Activated naive CD8-positive, alpha-beta T cell (primary cell): Measurements from ENCODE around the gene PKNOX2.
A peak's percentile ranks its signal among the peaks of the same experiment; 100 is the strongest.

Experiments
- H3K27ac Mint-ChIP-seq: one replicate; pipeline ENCODE4 v1.8.0; 2021; ENCODE audit warnings: mixed read lengths
- H3K27me3 Mint-ChIP-seq: one replicate; pipeline ENCODE4 v1.8.0; 2021; ENCODE audit warnings: mixed read lengths
- H3K36me3 Mint-ChIP-seq: one replicate; pipeline ENCODE4 v1.8.0; 2021; ENCODE audit warnings: mixed read lengths
- H3K4me1 Mint-ChIP-seq: one replicate; pipeline ENCODE4 v1.8.0; 2021; ENCODE audit warnings: low read depth, mixed read lengths
- H3K4me3 Mint-ChIP-seq: one replicate; pipeline ENCODE4 v1.8.0; 2021; ENCODE audit warnings: mild to moderate bottlenecking, mixed read lengths
- H3K9me3 Mint-ChIP-seq: one replicate; pipeline ENCODE4 v1.8.0; 2021; ENCODE audit warnings: low read depth, mixed read lengths

The PKNOX2 gene

GRCh38 chr11:125141686-125142535 lies 22.6 kb upstream of the PKNOX2 start:
- peaks cover 4% of the 10 kb centered on the region for H3K4me1 Mint-ChIP-seq
- H3K27me3 Mint-ChIP-seq, result peaks cover 16% of the 10 kb centered on the region
- H3K9me3 Mint-ChIP-seq, result no peaks in the 10 kb centered on the region
- H3K36me3 Mint-ChIP-seq, result no peaks in the 10 kb centered on the region
- H3K4me3 Mint-ChIP-seq, result no peak overlapping the region
- H3K27ac Mint-ChIP-seq, result no peak overlapping the region

DNA sequence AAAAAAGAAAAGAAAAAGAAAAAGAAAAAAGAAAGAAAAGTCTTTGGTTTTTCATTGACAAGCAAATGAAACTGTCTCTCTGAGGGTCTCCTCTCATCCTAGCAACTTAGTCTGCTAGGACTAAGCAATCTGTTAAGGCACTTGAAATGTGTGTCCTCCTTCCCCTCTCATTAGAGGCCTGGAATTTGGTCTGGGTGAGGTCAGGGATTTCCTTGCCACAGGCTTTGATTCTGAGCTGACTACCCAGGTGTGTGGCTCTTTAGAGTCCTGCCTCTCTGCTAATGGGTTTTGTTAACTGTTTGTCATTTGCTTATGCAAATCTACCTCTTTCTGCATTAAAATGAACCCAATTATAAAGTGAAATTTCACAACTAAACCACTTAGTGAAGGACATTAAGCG lies 18.3 kb upstream of the PKNOX2 start:
- H3K9me3 Mint-ChIP-seq, result no peaks in the 10 kb centered on the region
- peaks cover 4% of the 10 kb centered on the region for H3K4me1 Mint-ChIP-seq
- H3K27me3 Mint-ChIP-seq, result peaks cover 11% of the 10 kb centered on the region
- no peak overlapping the region for H3K4me3 Mint-ChIP-seq
- H3K36me3 Mint-ChIP-seq, result no peaks in the 10 kb centered on the region
- no peak overlapping the region for H3K27ac Mint-ChIP-seq

GRCh38 chr11:125147280-125147679 lies 17.3 kb upstream of the PKNOX2 start:
- H3K27ac Mint-ChIP-seq, result no peak overlapping the region
- H3K36me3 Mint-ChIP-seq, result no peaks in the 10 kb centered on the region
- H3K27me3 Mint-ChIP-seq, result peaks cover 9% of the 10 kb centered on the region
- no peak overlapping the region for H3K4me3 Mint-ChIP-seq
- no peaks in the 10 kb centered on the region for H3K9me3 Mint-ChIP-seq
- H3K4me1 Mint-ChIP-seq, result no peaks in the 10 kb centered on the region

DNA sequence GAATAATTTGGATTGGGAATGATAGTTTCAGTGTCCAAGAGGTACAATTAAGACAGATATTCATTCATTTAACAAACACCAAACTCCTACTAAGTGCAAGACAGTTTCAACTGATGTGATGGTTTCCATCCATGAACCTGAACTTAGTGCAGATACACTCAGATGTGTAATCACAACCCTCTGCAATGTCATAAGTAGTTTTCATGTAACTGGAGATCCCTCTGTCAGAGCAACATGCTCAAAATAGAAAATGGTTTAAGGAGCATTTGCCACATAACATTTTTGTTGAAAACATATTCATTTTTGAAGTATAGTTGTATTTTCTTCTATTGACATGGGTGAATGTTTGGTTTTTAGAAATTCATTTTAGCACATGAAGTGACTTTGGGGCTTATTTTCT lies 16.5 kb upstream of the PKNOX2 start:
- Mint-ChIP-seq H3K27me3 (peaks cover 6% of the 10 kb centered on the region), H3K27ac (no peak overlapping the region), H3K9me3 (no peaks in the 10 kb centered on the region), H3K4me3 (no peak overlapping the region), H3K4me1 (no peaks in the 10 kb centered on the region), H3K36me3 (no peaks in the 10 kb centered on the region)

GRCh38 chr11:125148743-125149142 lies 15.8 kb upstream of the PKNOX2 start:
- Mint-ChIP-seq H3K27ac (no peak overlapping the region), H3K4me3 (no peak overlapping the region), H3K4me1 (no peaks in the 10 kb centered on the region), H3K27me3 (peaks cover 6% of the 10 kb centered on the region), H3K9me3 (no peaks in the 10 kb centered on the region), H3K36me3 (no peaks in the 10 kb centered on the region)

GRCh38 chr11:125153837-125154236 lies 10.7 kb upstream of the PKNOX2 start:
- Mint-ChIP-seq H3K4me3 (no peak overlapping the region), H3K27me3 (peaks cover 16% of the 10 kb centered on the region), H3K9me3 (no peaks in the 10 kb centered on the region), H3K4me1 (no peaks in the 10 kb centered on the region), H3K36me3 (no peaks in the 10 kb centered on the region), H3K27ac (no peak overlapping the region)

DNA sequence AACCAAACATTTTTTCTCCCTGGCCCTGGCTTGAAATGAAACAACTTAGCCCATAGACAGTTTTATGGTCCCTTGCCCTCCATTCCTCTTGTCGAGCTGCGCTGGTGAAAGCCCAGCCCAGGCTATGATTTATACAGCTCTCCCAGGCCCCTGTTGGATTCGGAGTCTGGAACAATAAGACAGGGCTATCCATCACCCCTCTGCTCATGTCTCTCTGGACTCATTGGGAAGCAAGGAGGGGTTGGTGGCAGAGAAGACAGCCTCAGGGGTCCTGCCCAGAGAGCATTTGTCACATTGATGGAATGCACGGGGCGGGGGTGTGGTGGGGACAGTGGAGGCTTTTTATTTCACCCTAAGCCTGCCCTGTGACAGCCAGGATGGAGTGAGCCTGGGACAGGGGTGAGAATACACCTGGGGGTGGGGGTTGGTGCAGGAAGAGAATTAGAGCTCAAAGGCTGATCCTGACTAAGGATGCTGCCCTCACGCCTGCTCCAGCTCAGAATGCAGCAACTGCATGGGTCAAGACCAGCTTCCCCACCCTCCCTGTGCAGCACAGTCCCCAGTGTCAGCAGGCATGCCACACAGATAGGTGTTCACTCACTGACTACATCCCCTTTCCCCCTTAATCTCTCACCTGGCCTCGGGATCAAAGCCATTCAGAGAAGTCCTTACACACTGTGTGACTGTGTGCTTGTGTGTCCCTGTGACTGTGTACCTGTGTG lies 10.0 kb upstream of the PKNOX2 start:
- no peak overlapping the region for H3K4me3 Mint-ChIP-seq
- H3K4me1 Mint-ChIP-seq, result no peaks in the 10 kb centered on the region
- no peak overlapping the region for H3K27ac Mint-ChIP-seq
- peaks cover 16% of the 10 kb centered on the region for H3K27me3 Mint-ChIP-seq
- no peaks in the 10 kb centered on the region for H3K9me3 Mint-ChIP-seq
- no peaks in the 10 kb centered on the region for H3K36me3 Mint-ChIP-seq

DNA sequence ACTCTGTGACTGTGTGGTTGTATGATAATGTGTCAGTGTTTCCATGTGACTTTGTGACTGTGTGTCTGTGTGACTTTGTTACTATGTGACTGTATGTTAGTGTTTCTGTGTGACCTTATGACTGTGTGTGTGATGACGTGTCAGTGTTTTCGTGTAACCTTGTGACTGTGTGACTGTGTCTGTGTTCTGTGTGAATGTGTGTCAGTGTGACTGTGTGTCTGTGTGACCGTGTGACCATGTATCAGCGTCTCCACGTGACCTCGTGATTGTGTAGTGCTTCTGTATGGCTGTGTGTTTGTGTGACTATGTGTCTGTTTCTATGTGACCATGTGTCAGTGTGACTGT lies 9.5 kb upstream of the PKNOX2 start:
- Mint-ChIP-seq H3K4me1 (no peaks in the 10 kb centered on the region), H3K36me3 (no peaks in the 10 kb centered on the region), H3K27me3 (peaks cover 16% of the 10 kb centered on the region), H3K27ac (no peak overlapping the region), H3K9me3 (no peaks in the 10 kb centered on the region), H3K4me3 (no peak overlapping the region)

GRCh38 chr11:125155767-125156166 lies 8.8 kb upstream of the PKNOX2 start:
- Mint-ChIP-seq H3K9me3 (no peaks in the 10 kb centered on the region), H3K4me3 (no peak overlapping the region), H3K27me3 (peaks cover 16% of the 10 kb centered on the region), H3K4me1 (no peaks in the 10 kb centered on the region), H3K27ac (no peak overlapping the region), H3K36me3 (no peaks in the 10 kb centered on the region)

- H3K36me3 Mint-ChIP-seq, result no peaks in the 10 kb centered on the region
- H3K9me3 Mint-ChIP-seq, result no peaks in the 10 kb centered on the region
- no peak overlapping the region for H3K27ac Mint-ChIP-seq
- peaks cover 16% of the 10 kb centered on the region for H3K27me3 Mint-ChIP-seq
- H3K4me3 Mint-ChIP-seq, result no peak overlapping the region
- H3K4me1 Mint-ChIP-seq, result no peaks in the 10 kb centered on the region
These were observed 8.0 kb upstream of the PKNOX2 start for GRCh38 chr11:125156346-125157117.

DNA sequence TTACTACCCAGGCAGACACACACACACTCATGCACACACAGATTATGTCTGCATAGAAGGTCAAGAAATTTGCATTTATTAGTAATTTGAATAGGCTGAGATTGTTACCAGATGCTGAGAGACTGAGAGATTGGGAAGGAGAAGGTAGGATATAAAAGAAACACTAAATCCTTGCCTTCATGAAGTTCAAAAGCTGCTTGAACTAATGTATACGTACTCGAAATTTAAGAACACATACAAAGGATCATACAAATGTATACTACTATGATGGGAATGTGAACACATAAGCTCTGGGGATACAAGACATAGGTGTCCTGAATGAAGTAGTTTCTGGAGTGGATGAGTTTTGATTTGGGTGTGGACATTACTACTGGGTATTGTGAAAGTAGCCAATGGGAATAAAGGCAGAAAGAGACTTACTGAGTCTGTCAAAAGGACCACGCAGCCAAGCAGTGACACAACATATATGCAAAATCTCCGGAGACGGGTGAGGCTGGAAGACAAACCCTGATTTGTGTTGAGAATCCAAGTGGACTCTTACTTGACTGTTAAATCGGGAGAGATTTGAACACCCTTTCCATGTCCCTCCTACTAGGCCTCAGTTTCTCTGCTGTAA lies 7.3 kb upstream of the PKNOX2 start:
- no peaks in the 10 kb centered on the region for H3K4me1 Mint-ChIP-seq
- H3K36me3 Mint-ChIP-seq, result no peaks in the 10 kb centered on the region
- no peak overlapping the region for H3K4me3 Mint-ChIP-seq
- no peak overlapping the region for H3K27ac Mint-ChIP-seq
- H3K27me3 Mint-ChIP-seq, result peaks cover 16% of the 10 kb centered on the region
- H3K9me3 Mint-ChIP-seq, result no peaks in the 10 kb centered on the region

DNA sequence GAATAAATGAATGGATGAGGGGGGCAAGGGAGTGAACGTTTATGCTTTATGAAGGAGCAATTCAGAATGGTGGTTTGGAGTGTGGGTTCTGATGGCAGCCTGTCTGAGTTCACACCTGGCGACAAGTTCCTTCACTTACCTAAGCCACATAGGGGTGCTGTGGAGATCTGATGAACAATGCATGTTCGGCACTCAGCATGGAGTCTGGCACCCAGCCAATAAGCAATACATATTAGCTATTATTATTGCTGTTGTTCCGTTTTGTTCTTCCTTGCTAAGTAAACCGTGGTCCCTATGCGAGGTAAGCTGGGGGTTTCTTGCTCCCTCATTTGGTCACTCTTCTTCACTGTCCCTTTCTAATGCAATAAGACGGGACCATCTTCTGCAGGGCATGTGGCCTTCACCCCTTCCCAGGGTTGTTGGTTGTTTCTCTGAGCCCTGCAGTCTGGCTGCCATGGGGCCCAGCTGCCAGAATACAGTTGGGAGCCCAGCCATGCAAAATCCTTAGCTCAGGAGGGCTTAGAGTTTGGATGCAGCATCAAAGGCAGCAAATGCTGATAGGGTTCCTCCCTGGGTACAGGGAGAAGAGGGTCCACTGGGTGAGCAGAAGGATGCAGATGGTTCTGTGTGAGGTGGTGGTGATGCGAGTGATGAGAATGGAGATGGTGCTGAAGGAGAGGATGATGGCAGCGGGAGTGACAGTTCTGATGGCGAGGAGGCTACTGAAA lies 6.4 kb upstream of the PKNOX2 start:
- Mint-ChIP-seq H3K9me3 (no peaks in the 10 kb centered on the region), H3K4me3 (no peak overlapping the region), H3K36me3 (no peaks in the 10 kb centered on the region), H3K27me3 (peaks cover 16% of the 10 kb centered on the region), H3K27ac (no peak overlapping the region), H3K4me1 (no peaks in the 10 kb centered on the region)

GRCh38 chr11:125162743-125163142 lies 1.8 kb upstream of the PKNOX2 start:
- Mint-ChIP-seq H3K27me3 (peaks cover 8% of the 10 kb centered on the region), H3K4me3 (no peak overlapping the region), H3K36me3 (no peaks in the 10 kb centered on the region)

DNA sequence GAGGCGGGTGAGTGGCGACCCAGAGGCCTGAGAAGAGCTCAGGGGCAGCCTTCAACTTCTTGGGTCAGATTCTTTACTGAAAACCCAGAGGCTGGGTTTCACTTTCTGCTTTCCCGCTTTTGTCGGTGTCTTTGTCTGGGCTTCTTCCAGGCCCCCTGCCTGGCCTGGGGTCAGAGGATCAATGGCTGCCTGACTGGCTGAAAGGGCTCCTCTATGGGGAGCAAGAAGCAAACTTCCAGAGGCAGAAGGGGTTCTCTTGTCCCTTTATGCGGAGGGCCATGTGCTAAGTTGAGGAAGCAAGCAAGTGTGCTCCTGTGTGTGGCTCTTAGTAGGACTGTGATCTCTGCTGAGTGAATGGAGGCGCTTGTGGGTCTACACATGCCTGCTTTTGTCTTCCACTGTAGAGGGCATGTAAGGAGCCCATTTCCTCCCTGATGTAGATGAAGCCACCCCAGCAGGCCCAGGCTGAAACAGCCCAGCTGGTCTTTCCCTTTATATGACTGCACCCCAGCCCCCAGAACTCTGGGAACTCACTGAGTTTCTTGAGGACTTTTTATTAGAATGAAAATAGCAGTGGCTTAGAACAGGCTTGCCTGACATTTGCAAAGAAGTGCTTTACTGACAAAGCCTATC lies 1.0 kb upstream of the PKNOX2 start:
- Mint-ChIP-seq H3K27me3 (peaks cover 15% of the 10 kb centered on the region), H3K4me3 (peak overlapping the region; percentile 62), H3K36me3 (no peaks in the 10 kb centered on the region), H3K9me3 (no peaks in the 10 kb centered on the region), H3K27ac (no peak overlapping the region), H3K4me1 (peaks cover 22% of the 10 kb centered on the region)

More at GRCh38 chr11:125162743-125163142, 1.8 kb upstream of the PKNOX2 start:
- peaks cover 22% of the 10 kb centered on the region for H3K4me1 Mint-ChIP-seq
- H3K9me3 Mint-ChIP-seq, result no peaks in the 10 kb centered on the region
- no peak overlapping the region for H3K27ac Mint-ChIP-seq
